Loucy (cell line): ENCODE data around the gene AFF3.

Experiments used
- H2AFZ ChIP-seq: fragments of 200-600 bp; sonication (generic); 2 replicates; pipeline ENCODE4 v1.6.0; 2016; ENCODE audit warnings: antibody characterized with exemption, mild to moderate bottlenecking, low read length, moderate library complexity
- H3F3A ChIP-seq: fragments of 200-600 bp; 2 replicates; pipeline ENCODE4 v1.6.0; 2016; ENCODE audit warnings: antibody characterized with exemption, low read depth, mild to moderate bottlenecking
- H3K27me3 ChIP-seq: fragments of 200-600 bp; sonication (generic); 2 replicates; pipeline ENCODE4 v1.6.1; 2014; ENCODE audit warnings: low read length, mild to moderate bottlenecking; ENCODE audit not compliant: insufficient read depth, poor library complexity, severe bottlenecking
- H3K36me3 ChIP-seq: fragments of 200-600 bp; sonication (generic); 2 replicates; pipeline ENCODE4 v1.6.1; 2016; ENCODE audit warnings: low read length; ENCODE audit not compliant: insufficient read depth
- H3K4me1 ChIP-seq: fragments of 200-600 bp; sonication (generic); 2 replicates; pipeline ENCODE4 v1.5.1; 2014; ENCODE audit warnings: low read length, mild to moderate bottlenecking; ENCODE audit not compliant: insufficient read depth, poor library complexity, severe bottlenecking
- H3K4me2 ChIP-seq: fragments of 200-600 bp; sonication (generic); 2 replicates; pipeline ENCODE4 v1.6.0; 2014; ENCODE audit warnings: antibody characterized with exemption, low read length, low read depth, mild to moderate bottlenecking; ENCODE audit not compliant: poor library complexity, severe bottlenecking
- H3K4me3 ChIP-seq: fragments of 200-600 bp; sonication (generic); 2 replicates; pipeline ENCODE4 v1.5.1; 2014; ENCODE audit warnings: low read length, mild to moderate bottlenecking, mixed read lengths; ENCODE audit not compliant: poor library complexity, severe bottlenecking
- H3K79me2 ChIP-seq: fragments of 200-600 bp; sonication (generic); 2 replicates; pipeline ENCODE4 v1.6.1; 2014; ENCODE audit warnings: low read length; ENCODE audit not compliant: insufficient read depth
- H3K9ac ChIP-seq: fragments of 200-600 bp; sonication (generic); 2 replicates; pipeline ENCODE4 v1.6.0; 2014; ENCODE audit warnings: mild to moderate bottlenecking, low read depth, low read length, moderate library complexity; ENCODE audit not compliant: poor library complexity, severe bottlenecking
- H3K9me2 ChIP-seq: fragments of 200-600 bp; sonication (generic); replicated peaks from 2 replicates; pipeline ENCODE4 v1.6.1; 2016; ENCODE audit warnings: low read depth, low read length, mixed read lengths
- H3K9me3 ChIP-seq: fragments of 200-600 bp; sonication (generic); 2 replicates; pipeline ENCODE4 v1.6.1; 2014; ENCODE audit warnings: mild to moderate bottlenecking, antibody characterized with exemption, low read length, low read depth; ENCODE audit not compliant: insufficient read depth
- H4K20me1 ChIP-seq: fragments of 200-600 bp; sonication (generic); 2 replicates; pipeline ENCODE4 v1.6.0; 2014; ENCODE audit warnings: antibody characterized with exemption, low read length, mild to moderate bottlenecking; ENCODE audit not compliant: insufficient read depth, poor library complexity, severe bottlenecking
- EZH2phosphoT487 ChIP-seq: fragments of 200-600 bp; IDR thresholded peaks from 2 replicates; pipeline ENCODE4 v1.6.1; 2018; ENCODE audit warnings: antibody characterized with exemption, mild to moderate bottlenecking, moderate library complexity, borderline replicate concordance
- TF ChIP-seq, protein P1 (sequence below): fragments of 200-600 bp; sonication (generic); conservative IDR thresholded peaks from 2 replicates; pipeline ENCODE4 v1.5.1; 2014; ENCODE audit warnings: mild to moderate bottlenecking, antibody characterized with exemption, low read length

AFF3 gene

DNA sequence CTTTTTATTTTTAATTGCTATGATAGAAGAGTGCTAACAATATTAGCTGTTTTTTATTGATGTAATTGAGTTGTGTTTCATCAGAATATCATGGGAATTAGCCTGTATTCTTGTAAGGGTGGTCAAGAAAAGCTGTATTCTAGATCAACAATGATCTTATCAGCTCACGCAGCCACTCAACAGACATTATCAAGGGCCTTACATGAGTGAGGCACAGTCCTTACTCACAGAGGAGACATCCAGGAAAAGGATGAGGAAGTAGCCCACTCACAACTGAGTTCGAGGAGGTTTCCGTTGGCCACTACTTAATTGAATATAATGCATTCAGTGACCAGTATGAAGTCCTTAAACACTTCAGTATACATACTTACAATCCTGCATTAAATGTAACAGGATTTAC is 152.5 kb downstream of the AFF3 start:
- no peak for TF ChIP-seq EZH2phosphoT487
- H3K9me2 ChIP-seq, result no peaks in the 10 kb centered on the region
- no peak overlapping the region for H3K4me2 ChIP-seq
- H4K20me1 ChIP-seq, result no peaks in the 10 kb centered on the region
- no peaks in the 10 kb centered on the region for H3K79me2 ChIP-seq
- no peaks in the 10 kb centered on the region for H3K9me3 ChIP-seq
- H3K4me1 ChIP-seq, result peaks cover 5% of the 10 kb centered on the region
- H3K36me3 ChIP-seq, result no peaks in the 10 kb centered on the region
- no peak overlapping the region for H3K9ac ChIP-seq
- no peak overlapping the region for H2AFZ ChIP-seq
- no peaks in the 10 kb centered on the region for H3K27me3 ChIP-seq
- no peak overlapping the region for H3K4me3 ChIP-seq
- H3F3A ChIP-seq, result no peaks in the 10 kb centered on the region

DNA sequence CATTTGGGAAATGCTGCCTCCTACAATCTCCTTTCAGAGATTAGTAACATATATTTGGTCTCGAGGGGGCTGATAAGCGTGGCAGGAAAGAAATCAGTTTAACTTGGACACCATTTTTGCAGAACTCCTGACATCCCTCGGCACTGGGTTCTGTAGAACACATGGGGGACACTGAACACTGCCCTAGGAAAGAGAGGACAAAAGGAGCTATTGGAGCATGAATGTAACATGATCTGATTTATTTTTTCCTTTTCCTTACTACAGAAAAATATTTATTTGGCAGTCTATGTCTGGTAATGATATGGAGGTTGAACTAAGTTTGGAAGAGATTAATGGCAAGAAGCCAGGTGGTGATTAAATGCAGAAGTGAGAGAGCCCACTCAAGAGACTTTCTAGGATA is 153.8 kb downstream of the AFF3 start:
- H3K9me3 ChIP-seq, result no peaks in the 10 kb centered on the region
- no peak overlapping the region for H3K4me3 ChIP-seq
- no peak overlapping the region for H3K9ac ChIP-seq
- H3K9me2 ChIP-seq, result no peaks in the 10 kb centered on the region
- no peaks in the 10 kb centered on the region for H3K27me3 ChIP-seq
- H2AFZ ChIP-seq, result no peak overlapping the region
- TF ChIP-seq, protein P1, sequence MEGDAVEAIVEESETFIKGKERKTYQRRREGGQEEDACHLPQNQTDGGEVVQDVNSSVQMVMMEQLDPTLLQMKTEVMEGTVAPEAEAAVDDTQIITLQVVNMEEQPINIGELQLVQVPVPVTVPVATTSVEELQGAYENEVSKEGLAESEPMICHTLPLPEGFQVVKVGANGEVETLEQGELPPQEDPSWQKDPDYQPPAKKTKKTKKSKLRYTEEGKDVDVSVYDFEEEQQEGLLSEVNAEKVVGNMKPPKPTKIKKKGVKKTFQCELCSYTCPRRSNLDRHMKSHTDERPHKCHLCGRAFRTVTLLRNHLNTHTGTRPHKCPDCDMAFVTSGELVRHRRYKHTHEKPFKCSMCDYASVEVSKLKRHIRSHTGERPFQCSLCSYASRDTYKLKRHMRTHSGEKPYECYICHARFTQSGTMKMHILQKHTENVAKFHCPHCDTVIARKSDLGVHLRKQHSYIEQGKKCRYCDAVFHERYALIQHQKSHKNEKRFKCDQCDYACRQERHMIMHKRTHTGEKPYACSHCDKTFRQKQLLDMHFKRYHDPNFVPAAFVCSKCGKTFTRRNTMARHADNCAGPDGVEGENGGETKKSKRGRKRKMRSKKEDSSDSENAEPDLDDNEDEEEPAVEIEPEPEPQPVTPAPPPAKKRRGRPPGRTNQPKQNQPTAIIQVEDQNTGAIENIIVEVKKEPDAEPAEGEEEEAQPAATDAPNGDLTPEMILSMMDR, result no peak
- H3K79me2 ChIP-seq, result no peaks in the 10 kb centered on the region
- H4K20me1 ChIP-seq, result no peaks in the 10 kb centered on the region
- H3F3A ChIP-seq, result no peaks in the 10 kb centered on the region
- H3K4me2 ChIP-seq, result no peak overlapping the region
- no peaks in the 10 kb centered on the region for H3K36me3 ChIP-seq
- peaks cover 8% of the 10 kb centered on the region for H3K4me1 ChIP-seq

DNA sequence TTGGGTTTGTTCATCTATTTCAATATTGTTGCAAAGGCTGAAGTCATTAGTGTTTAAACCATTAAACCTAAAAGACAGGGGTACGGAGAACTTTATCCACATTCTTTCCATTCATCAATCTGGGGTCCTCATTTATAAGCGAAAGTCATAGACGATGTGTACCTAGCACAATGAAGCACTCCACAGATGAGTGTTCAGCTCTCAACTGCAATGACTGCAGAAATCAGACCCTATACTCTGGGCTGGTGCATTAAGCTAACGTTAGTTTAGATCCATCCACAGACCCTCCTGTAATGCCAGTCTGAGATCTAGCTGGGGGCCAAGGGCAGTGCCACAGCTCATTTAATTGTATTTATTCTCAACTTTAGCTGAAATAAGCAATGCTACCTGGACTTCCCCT is 155.2 kb downstream of the AFF3 start:
- no peaks in the 10 kb centered on the region for H3K9me3 ChIP-seq
- no peaks in the 10 kb centered on the region for H3K27me3 ChIP-seq

More for the DNA sequence above, 155.2 kb downstream of the AFF3 start:
- no peaks in the 10 kb centered on the region for H4K20me1 ChIP-seq
- no peaks in the 10 kb centered on the region for H3K9me2 ChIP-seq
- H3K36me3 ChIP-seq, result no peaks in the 10 kb centered on the region; the same call in 1 of the 2 replicates
- H3K4me1 ChIP-seq, result peaks cover 8% of the 10 kb centered on the region
- no peak overlapping the region for H3K9ac ChIP-seq
- H3F3A ChIP-seq, result no peaks in the 10 kb centered on the region
- no peak overlapping the region for H2AFZ ChIP-seq
- no peak overlapping the region for H3K4me2 ChIP-seq
- no peak for TF ChIP-seq EZH2phosphoT487
- TF ChIP-seq, protein P1, result no peak
- no peaks in the 10 kb centered on the region for H3K79me2 ChIP-seq
- H3K4me3 ChIP-seq, result no peak overlapping the region
